GM18519 (cell line): ENCODE measurements around the gene ANKS1B.
A peak's percentile ranks its signal among the peaks of the same experiment; 100 is the strongest.
"Not testable (repeated sequence)": the region's sequence is repeated elsewhere in the genome, so short reads cannot be mapped to it uniquely, and the experiment has no call there.

Experiments
- ATAC-seq: cut with Tn5 transposase; IDR thresholded peaks from one replicate; pipeline ENCODE4 v1.9.1; 2021; ENCODE audit warnings: mild to moderate bottlenecking, moderate library complexity; ENCODE audit not compliant: unreplicated experiment, low FRiP score

Gene ANKS1B

DNA sequence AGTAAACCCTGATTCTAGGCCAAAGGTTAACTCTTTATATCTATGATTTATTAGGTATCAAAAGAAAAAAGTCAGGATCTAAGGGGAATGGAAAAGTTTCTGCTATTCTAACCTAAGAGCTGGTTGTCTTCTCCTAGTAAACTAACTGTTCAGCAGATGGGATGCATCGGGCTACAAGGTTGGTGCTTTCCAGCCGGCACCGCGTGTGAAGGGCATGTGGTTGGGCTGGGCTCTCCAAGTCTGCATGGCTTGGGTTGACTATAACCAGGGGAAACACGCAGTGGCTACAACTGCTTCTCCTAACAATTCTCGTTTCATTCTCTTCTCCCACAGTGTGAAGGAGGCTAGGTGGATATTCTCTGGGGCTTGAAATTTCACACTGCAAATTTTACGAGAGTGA, 985.2 kb downstream of the ANKS1B start:
- ATAC-seq, result no peak

DNA sequence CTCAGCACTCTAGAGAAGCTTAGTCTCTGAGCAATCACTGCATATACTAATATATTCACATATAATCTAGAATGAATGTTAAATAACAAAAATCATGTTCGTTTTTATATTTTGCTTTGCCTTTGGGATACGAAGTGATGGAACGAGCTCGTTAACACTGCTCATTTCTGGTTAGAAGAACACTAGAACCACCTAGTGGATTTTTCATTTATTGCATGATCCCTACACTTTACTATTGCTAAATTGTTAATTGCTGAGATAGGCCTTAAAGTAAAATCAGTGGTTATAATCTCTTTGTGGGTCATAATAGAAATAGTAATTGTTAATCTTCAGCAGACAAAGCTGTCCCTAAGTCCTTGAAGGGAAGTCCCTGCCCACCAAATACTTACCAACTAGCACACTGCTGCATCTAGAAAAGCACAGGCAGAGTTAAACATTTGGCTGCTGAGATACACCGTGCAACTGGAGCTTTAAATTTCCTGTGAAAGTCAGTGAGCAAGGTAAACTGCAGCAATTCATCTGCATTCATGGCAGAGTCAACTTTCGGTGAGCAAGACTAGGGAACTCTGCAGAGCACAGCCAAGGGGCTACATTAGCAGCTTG, 985.9 kb downstream of the ANKS1B start:
- ATAC-seq, result peak; percentile 90

GRCh38 chr12:98997899-98998298, 986.8 kb downstream of the ANKS1B start:
- ATAC-seq, result no peak

- no peak for ATAC-seq
Observed at GRCh38 chr12:98990648-98991047, 994.1 kb downstream of the ANKS1B start.

DNA sequence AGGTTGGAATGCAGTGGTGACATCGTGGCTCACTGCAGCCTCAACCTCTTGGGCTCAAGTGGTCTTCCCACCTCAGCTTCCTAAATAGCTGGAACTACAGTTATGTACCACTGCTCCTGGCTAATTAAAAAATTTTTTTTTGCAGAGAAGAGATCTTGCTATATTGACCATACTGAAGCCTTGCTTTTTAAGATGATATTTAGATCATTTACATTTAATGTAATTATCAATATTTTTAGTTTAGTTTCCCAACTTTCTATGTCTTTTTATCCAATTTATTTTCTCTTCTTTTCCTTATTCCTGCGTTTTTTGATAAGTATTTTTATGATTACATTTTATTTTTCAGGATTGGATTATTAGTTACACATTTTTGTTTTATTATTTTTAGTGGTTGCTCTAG, 999.6 kb downstream of the ANKS1B start:
- no peak for ATAC-seq

DNA sequence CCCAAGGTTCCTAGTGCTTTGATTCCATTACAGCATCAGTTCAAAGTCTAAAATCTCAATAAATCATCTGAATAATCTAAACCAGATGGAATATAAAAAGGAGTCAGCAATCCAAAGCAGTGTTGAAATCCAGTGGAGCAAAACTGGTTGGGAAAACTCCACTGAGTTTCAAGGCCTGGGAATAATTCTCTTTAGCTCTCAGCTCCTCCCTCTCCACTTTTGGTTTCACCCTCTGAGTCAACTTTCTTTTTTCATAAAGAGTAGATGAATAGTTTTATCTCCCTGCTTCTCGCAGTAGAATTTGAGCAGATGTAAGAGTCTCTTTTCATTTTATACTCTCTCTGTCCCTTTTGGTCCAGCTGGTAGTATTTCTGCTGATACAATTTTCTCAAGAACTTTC, 1001.1 kb downstream of the ANKS1B start:
- ATAC-seq, result no peak

- no peak for ATAC-seq
Observed at GRCh38 chr12:98980508-98980907, 1004.2 kb downstream of the ANKS1B start.

- no peak for ATAC-seq
Observed at GRCh38 chr12:98977186-98977585, 1007.5 kb downstream of the ANKS1B start.

DNA sequence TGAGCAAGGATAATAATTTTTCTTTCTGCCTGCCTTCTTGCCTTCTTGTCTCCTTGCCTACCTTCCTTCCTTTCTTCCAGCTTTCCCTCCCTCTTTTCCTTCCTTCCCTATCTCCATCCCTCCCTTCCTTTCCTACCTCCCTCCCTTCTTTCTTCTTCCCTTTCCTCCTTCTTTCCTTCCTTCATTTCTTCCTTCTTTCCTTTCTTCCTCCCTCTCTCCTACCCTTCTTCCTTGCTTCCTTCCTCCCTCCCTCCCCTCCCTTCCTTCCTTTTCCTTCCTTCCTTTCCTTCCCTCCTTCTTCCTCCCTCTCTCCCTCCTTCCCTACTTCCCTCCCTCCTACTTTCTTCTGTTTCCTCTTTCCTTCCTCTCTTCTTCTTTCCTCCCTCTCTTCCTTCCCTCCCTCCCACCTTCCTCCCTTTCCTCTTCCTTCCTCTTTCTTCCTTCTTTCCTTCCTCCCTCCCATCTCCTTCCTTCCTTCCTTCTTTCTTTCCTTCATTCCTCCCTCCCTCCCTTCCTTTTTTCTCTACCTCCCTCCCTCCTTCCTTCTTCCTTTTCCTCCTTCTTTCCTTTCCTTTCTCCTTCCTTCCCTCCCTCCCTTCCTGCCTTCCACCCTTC, 1009.9 kb downstream of the ANKS1B start:
- ATAC-seq, result no peak

GRCh38 chr12:98973395-98973794, 1011.3 kb downstream of the ANKS1B start:
- no peak for ATAC-seq

DNA sequence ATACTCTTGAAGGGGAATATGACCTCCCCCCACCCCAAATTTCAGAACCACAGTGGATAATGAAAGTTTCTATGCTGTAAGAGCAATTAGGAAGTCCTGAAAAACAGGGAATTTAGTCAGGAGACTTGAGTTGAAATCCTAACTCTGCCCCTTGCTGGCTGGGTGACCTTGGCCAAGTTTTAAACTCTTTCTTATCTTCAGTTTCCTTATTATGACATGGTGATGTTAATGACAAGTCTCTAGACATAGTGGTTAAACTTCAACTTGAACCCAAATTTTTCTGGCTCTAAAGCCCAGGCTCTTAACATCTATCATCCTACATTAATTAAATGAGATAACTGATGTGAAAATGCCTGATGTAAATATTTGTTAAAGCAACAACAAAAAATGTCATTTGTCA, 1013.8 kb downstream of the ANKS1B start:
- ATAC-seq, result no peak

- ATAC-seq, result no peak
Observed at GRCh38 chr12:98970210-98970609, 1014.5 kb downstream of the ANKS1B start.

GRCh38 chr12:98968896-98969295, 1015.8 kb downstream of the ANKS1B start:
- no peak for ATAC-seq

DNA sequence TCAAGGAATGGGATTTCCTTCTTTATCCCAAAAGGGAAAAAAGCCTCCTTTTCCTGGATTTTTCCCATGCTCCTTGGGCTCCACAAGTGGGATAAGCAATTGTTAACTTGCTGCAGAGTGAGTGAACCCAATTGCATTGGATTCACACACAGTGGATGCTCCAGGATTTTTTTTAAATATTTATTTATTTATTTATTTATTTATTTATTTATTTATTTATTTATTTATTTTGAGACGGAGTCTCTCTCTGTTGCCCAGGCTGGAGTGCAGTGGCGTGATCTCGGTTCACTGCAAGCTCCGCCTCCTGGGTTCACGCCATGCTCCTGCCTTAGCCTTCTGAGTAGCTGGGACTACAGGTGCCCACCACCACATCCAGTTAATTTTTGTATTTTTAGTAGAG, 1027.6 kb downstream of the ANKS1B start:
- not testable (repeated sequence) for ATAC-seq

DNA sequence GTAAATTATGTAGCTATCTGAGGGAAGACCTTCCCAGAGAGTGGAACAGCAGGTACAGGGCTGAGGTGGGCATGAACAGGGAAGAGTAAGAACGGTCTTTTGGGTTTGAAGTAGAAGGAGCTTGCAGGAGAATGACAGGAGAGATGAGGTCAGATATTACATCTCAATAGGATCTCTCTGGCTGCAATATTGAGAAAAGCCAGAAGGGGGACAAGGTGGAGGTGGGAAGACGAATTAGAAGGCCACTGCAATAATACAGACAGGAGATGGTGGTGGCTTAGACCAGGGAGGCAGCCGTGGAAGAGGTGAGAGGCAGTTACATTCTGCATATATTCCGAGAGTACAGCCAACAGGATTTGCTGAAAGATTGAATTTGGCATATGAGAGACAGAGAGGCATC, 1029.5 kb downstream of the ANKS1B start:
- peak; percentile 88 for ATAC-seq

- no peak for ATAC-seq
Observed at GRCh38 chr12:98954506-98954905, 1030.2 kb downstream of the ANKS1B start.

DNA sequence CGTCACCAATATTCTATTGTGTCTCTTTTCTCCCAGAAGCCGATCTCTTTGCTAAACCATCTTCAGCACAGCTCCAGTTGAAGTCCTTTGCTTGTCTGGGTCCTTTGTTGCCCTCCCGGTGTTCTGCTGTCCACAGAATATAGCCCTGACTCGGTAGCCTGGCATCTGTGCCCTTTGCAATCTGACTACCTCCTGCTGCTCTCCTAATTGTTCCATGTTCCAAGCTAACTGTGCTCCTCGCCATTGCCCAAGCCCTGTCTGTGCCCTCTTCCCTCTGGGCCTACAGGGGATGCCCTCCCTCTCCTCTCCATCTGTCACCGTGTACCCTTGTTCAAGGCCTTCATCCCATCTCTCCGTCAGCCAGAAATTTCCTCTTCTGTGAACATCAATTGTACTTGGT, 1033.3 kb downstream of the ANKS1B start:
- ATAC-seq, result no peak

- ATAC-seq, result no peak
Observed at GRCh38 chr12:98948343-98948949, 1036.3 kb downstream of the ANKS1B start.

DNA sequence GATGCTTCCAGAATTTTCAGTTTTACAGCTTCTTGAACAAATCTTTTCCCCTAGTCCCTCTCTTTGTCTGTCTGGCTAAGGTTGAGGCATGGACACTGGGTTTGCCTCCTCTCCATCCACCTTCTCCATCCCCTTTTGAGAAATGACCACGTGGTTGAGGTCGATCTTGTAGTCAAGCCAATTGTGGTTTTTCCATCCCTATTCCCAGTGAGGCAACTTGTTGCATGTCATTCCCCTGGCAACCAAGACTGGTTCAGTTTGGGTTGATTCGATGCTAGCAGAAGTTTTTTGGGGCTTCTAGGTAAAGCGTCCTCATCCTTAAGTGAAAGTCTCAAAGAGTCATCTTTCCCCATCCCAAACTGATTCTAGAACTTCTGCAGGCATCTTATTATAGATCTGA, 1038.9 kb downstream of the ANKS1B start:
- no peak for ATAC-seq

DNA sequence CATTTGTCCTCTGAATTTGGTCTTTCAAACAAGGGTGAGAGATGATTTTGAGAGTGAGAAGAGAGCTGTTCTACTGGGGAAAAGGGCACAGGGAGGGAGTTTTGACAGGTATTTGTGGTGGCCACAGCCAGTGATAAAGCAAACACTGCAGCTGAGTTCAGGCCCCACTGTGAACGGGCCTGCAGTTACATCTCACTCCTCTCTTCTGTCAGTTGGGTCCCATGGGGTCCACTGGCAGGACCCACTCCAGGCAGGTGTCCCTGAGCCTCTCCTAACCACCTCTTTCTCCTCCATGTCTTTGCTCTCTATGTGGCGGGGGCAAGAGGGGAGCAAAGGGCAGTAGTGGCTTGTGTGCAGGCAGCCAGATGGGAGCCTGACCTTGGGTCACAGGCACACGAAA, 1044.8 kb downstream of the ANKS1B start:
- no peak for ATAC-seq

GRCh38 chr12:98939350-98939749, 1045.4 kb downstream of the ANKS1B start:
- no peak for ATAC-seq

- ATAC-seq, result no peak
Observed at GRCh38 chr12:98935847-98936246, 1048.9 kb downstream of the ANKS1B start.
